ENCODE measurements around the gene MBD2. TPM values are rescaled to one million over a fixed set of nuclear protein-coding genes. Genes with fewer than 3 reads are reported as not detected.

Gene MBD2
- total RNA-seq, 1 donor from 2014 or later, result 52.2 TPM

DNA sequence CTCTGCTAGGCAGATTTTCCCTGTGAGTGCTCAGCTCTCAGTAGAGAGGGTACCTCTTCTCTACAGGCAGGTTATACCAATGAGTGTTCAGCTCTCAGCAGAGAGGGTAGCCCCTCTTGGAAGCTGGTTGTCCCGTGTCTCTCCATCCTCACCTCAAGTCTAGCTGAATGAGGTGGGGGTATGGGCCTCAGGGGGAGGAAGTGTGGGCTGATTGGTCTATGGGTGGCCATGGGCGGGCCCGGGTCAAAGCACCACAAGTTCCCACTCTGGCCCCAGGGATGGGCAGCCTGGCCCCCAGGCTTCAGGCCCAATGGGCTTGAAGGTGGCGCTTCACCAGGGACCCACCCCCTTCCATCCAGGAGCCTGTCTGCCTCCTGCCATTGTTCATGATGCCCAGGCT, 17.0 kb upstream of the MBD2 start:
- no peak overlapping the region for H3K4me3 Mint-ChIP-seq (ENCODE audit: unreplicated experiment)
- TF ChIP-seq, protein P1, sequence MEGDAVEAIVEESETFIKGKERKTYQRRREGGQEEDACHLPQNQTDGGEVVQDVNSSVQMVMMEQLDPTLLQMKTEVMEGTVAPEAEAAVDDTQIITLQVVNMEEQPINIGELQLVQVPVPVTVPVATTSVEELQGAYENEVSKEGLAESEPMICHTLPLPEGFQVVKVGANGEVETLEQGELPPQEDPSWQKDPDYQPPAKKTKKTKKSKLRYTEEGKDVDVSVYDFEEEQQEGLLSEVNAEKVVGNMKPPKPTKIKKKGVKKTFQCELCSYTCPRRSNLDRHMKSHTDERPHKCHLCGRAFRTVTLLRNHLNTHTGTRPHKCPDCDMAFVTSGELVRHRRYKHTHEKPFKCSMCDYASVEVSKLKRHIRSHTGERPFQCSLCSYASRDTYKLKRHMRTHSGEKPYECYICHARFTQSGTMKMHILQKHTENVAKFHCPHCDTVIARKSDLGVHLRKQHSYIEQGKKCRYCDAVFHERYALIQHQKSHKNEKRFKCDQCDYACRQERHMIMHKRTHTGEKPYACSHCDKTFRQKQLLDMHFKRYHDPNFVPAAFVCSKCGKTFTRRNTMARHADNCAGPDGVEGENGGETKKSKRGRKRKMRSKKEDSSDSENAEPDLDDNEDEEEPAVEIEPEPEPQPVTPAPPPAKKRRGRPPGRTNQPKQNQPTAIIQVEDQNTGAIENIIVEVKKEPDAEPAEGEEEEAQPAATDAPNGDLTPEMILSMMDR (IDR thresholded peaks at IDR 0.05), result no peak
- DNase-seq (ENCODE audit: low spot score), result no peak
- H3K27ac Mint-ChIP-seq (ENCODE audit: unreplicated experiment), result no peak overlapping the region
- H3K36me3 Mint-ChIP-seq (ENCODE audit: low read depth), result no peaks in the 10 kb centered on the region
- no peaks in the 10 kb centered on the region for H3K27me3 Mint-ChIP-seq (ENCODE audit: low read depth)
- no peaks in the 10 kb centered on the region for H3K9me3 Mint-ChIP-seq (ENCODE audit: low read depth)
- H3K4me1 Mint-ChIP-seq (ENCODE audit: low read depth), result peaks cover 8% of the 10 kb centered on the region

DNA sequence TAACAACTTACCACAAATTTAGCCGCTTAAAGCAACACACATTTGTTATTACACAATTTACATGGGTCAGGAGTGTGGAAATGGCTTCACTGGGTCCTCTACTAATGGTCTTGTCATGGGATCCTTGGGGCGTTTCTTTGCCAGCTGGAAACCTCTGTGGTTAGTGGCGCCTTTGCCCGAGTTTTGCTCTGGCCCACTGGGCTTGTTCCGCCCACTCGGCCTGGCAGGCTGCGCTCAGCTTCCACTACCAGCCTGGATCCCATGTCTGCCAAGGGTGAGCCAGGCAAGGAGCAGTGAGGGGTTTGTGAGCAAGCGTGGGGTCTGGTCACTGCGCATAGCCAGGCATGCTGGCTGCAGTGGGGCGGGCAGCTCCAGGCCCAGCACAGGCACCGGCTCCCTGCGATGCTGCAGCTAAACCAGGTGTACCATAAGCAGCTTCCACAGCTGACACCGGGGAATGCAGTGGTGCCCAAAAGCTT, 16.2 kb upstream of the MBD2 start:
- no peaks in the 10 kb centered on the region for H3K27me3 Mint-ChIP-seq (ENCODE audit: low read depth)
- peaks cover 10% of the 10 kb centered on the region for H3K4me1 Mint-ChIP-seq (ENCODE audit: low read depth)
- H3K36me3 Mint-ChIP-seq (ENCODE audit: low read depth), result no peaks in the 10 kb centered on the region

DNA sequence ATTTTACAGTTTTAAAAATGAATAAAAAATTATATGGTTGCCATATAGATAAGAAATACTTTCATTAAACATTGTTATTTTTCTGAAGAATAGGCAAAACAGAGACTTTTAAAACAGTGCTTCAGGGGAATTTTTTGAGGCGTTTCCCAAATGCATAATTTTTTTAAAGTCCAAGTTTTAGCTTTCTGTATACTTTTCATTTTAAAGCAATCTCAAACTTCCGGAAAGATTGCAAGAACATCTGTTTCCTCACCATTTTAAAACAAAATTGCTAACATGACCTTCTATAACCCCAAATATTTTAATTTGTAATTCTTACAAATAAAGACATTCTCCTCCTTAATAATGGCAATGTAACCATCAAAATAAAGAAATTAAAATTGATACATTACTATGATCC, 15.1 kb upstream of the MBD2 start:
- Mint-ChIP-seq H3K4me3 (ENCODE audit: unreplicated experiment) (no peak overlapping the region), H3K27ac (ENCODE audit: unreplicated experiment) (no peak overlapping the region)

More for the DNA sequence above, 16.2 kb upstream of the MBD2 start:
- TF ChIP-seq, protein P1 (IDR thresholded peaks at IDR 0.05), result no peak
- no peak for DNase-seq (ENCODE audit: low spot score)
- Mint-ChIP-seq H3K27ac (ENCODE audit: unreplicated experiment) (no peak overlapping the region), H3K9me3 (ENCODE audit: low read depth) (no peaks in the 10 kb centered on the region), H3K4me3 (ENCODE audit: unreplicated experiment) (no peak overlapping the region)

DNA sequence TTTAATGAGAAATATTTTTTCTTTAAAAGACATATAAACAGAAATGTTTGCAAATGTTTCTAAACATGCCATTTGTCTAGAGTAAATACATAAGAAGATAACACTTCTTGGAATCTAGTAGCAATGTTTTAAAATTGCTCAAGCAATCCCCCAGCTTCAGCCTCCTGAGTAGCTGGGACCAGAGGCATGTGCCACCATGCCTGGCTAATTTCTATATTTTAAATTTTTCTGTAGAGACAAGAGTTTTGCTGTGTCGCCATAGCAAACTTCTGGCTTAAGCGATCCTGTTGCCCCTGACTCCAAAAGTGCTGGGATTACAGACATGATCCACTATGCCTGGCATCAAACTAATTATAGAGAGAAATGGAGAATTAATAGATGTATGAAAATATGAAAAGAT, 14.6 kb upstream of the MBD2 start:
- Mint-ChIP-seq H3K27ac (ENCODE audit: unreplicated experiment) (no peak overlapping the region), H3K4me1 (ENCODE audit: low read depth) (peaks cover 10% of the 10 kb centered on the region), H3K4me3 (ENCODE audit: unreplicated experiment) (no peak overlapping the region), H3K27me3 (ENCODE audit: low read depth) (no peaks in the 10 kb centered on the region), H3K36me3 (ENCODE audit: low read depth) (no peaks in the 10 kb centered on the region), H3K9me3 (ENCODE audit: low read depth) (no peaks in the 10 kb centered on the region)
- TF ChIP-seq, protein P1 (IDR thresholded peaks at IDR 0.05), result no peak
- no peak for DNase-seq (ENCODE audit: low spot score)

More for the DNA sequence above, 15.1 kb upstream of the MBD2 start:
- no peaks in the 10 kb centered on the region for H3K36me3 Mint-ChIP-seq (ENCODE audit: low read depth)
- TF ChIP-seq, protein P1 (IDR thresholded peaks at IDR 0.05), result no peak
- no peaks in the 10 kb centered on the region for H3K27me3 Mint-ChIP-seq (ENCODE audit: low read depth)
- peaks cover 10% of the 10 kb centered on the region for H3K4me1 Mint-ChIP-seq (ENCODE audit: low read depth)
- no peak for DNase-seq (ENCODE audit: low spot score)
- no peaks in the 10 kb centered on the region for H3K9me3 Mint-ChIP-seq (ENCODE audit: low read depth)

DNA sequence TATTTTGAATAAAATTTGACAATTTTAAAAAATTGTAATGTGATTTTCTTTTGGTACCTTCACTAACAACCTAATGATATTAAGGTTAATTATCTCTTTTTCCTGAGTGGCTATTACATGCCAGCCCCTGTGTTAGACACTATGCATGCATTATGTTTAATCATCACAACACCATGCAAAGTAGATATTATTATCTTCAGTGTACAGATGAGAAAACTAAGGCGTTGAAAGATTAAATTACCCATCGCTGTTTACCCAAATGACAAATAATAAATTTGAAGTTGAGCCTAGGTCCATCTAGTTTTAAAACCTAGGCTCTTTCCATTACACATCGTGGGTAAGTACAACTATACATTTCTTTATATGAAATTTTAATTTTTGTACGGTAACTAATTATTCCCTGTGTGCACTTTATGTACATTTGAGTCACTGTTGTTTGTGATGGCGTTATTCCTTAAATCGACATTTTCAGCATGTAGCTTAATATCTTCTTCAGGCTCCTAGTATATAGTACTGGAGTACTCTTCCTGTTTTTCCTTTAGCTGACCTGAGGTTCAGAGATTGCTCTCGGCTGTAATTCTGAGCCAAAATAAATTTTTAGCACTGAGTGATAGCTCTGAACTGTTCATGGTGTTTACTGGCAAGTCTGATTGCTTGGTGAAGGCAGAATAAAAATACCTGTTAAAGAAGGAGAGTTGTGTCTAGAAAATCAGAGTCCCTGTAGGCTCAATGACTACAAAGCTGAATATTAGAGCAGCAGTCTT, 13.9 kb upstream of the MBD2 start:
- Mint-ChIP-seq H3K27me3 (ENCODE audit: low read depth) (no peaks in the 10 kb centered on the region), H3K27ac (ENCODE audit: unreplicated experiment) (no peak overlapping the region), H3K4me1 (ENCODE audit: low read depth) (peaks cover 10% of the 10 kb centered on the region), H3K36me3 (ENCODE audit: low read depth) (no peaks in the 10 kb centered on the region), H3K4me3 (ENCODE audit: unreplicated experiment) (no peak overlapping the region), H3K9me3 (ENCODE audit: low read depth) (no peaks in the 10 kb centered on the region)
- no peak for DNase-seq (ENCODE audit: low spot score)
- TF ChIP-seq, protein P1 (IDR thresholded peaks at IDR 0.05), result no peak
